SKM-1 (cell line): ENCODE measurements around the gene DSTN.
"Not testable (repeated sequence)": the region's sequence is repeated elsewhere in the genome, so short reads cannot be mapped to it uniquely, and the experiment has no call there.

Experiments
- DNase-seq: peaks from one replicate; lab custom pipeline; 2025; ENCODE audit not compliant: unreplicated experiment; lab: John Stamatoyannopoulos, UW

The DSTN gene

GRCh38 chr20:17648791-17649730 lies 79.2 kb downstream of the DSTN start:
- DNase-seq = no peak

DNA sequence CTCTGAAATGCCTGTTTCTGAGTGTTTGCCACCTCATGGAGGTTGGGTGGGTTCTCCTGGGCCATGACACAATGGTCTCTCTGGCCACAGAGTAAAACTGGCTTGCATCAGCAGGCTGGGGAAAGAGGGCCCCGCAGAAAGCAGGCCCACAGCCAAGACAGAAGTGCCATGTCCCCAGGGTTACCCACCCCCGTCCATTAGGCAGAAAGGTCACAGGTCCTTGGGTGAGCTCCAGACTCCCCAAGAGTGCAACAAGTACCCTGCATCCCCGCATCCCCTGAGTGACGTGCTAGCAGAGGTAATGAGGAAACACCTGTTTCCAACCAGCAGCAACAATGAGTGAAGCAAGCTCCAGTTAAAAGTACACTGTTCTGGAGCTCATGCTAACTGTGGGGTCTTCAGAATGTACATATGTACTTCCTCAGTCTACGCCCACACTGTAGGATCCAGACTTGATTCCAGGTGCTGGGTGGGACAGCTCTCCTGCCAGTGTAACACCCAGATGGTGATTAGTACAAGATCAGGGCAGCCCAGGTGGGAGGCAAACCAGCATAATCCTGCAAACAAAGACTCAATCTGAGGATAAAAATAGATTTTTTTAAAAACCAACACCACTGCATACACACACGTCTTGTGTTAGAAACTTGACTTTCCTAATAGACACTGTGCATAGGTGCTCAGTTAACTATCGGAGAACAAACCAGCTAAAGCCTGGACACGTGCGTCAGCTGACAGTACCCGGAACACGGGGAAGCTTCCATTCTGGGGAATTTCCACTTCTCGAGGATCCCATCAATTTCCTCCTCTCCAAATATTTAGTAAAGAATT lies 80.6 kb downstream of the DSTN start:
- no peak for DNase-seq

DNA sequence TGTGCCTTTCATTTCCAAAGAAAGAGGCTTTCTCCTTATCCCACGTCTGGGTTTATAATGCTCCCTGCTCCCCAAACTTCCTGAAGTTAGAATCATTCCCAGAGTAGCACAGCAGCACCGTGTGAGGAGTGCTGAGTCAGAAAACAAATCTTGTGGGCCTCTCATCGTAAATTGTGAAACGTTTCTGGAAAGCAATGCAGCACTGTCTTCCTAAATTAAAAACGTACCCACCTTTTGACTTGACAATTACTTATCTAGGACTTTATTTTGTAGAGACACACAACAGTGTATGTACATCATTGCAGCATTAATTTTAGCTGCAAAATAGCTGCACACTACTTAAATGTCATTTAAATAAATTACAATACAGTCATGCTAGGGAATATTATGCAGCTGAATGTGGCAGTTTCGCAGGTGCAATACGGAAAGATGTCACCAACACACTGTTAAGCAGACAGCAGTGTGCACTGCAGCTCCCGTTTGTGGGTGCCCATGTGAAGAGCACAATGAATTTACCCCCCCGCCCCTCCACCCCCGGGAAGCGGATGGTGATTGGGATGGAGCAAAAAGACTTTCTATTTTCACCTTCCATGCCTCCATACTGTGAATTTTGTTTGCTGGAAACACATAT lies 81.4 kb downstream of the DSTN start:
- no peak for DNase-seq

DNA sequence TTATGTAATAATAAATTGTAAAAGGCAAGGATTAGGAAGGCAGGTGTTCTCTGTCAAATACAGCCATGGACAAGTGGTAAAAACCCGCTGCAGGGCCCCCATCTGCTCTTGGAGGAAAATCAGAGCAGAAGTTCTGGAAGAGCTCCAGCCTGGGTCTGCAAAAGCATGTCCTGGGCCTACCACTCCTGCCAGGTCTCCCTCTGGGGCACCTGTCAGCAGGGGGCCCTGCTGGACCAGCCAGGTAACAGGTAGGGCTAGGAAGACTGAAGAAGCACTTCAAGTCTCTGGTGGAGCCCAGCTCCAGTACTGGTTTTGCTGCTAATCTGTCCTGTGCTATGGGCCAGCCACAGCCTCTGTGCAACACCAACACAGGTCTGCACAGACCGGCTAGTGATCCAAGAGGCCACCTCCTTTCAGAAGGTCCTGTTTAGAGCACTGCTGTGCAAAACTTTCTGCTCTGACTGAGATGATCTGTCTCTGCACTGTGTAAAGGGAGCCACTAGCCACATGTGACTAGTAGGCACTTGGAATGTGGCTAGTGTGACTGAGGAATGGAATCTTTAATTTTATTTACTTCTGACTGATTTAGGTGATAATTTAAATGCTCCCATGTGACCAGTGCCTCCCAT lies 82.0 kb downstream of the DSTN start:
- no peak for DNase-seq

DNA sequence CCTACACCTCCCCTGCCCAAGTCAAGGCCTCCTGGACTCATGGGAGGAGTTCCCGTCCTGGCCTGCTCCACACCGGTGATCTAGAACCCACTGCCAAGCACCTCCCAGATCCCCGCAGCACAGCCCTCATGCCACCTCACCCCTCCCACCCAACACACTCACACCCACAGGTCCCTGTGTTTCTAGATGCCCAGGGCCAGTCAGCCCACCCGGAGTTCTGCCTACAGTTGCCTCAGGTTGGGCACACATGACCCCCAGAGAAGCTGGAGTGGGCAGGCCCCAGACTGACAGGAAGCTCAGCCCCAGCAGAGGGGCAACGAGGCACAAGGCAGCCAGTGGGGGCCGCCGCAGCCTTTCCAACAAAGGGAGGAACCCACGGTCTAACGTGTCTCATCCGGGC lies 82.5 kb downstream of the DSTN start:
- DNase-seq = no peak

DNA sequence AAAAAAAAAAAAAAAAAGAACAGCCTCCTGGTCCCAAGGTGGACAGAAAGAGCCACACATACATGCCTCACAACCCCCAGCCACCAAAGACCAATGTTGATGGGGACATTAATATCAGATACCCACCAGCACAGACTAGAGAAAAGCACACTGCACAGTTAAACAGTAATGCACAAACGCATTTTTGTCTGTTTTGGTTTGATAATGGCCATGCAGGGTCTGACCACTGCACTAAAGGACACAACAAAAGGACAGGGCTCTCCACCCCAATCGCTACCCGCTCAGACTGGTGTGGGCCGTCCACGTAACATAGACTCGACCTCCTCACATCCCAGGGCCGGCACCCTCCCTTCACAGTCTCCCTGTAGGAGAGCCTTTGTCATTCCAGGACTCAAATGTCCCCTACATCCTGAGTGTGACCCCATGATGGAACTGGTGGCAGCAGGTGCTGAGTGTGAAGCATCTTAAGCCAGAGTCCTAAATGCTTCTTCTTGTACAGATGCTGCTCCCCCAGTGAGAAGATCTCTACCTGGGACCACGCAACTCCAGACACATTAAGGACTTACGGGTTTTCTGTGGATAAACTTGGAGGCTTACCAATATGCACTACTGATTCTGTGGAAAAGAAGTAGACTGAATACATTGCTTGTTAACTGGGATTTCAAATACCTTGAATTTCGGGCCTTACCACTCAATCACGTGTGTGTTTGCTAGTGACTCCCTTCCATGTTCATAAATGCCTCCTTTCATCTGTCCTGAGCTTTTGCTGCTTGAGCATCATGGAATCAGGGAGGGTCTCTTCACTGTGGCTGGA lies 84.2 kb downstream of the DSTN start:
- no peak for DNase-seq

GRCh38 chr20:17654649-17655285 lies 84.9 kb downstream of the DSTN start:
- DNase-seq = no peak

GRCh38 chr20:17655286-17655651 lies 85.4 kb downstream of the DSTN start:
- DNase-seq = no peak

DNA sequence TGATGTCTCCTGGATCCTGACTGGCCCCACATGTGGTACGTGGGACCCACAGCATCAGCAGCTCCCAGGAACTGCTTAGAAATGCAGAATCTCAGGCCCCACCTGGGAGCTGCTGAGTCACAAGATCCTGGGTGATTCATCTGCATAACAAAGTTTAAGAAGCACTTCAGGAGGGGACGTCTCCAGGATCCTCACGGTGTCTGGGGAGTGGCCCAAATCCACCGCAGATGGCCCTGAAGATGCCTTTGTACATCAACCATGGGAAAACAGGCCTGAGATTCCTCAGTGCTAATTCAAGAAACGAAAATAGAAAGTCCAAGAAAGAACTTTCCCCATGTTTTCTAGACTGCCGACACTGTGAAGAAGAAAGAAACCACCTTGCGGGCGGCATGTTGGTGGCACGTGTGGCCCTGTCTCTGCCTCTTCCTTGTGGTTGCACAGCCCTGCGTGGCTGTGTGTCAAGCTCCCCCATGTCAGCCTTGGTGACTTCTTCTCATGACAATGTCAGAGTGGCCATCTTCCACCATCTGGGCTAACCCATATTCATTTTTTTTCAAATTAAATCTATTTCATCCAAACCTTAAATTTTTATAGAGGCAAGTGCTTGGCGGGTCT lies 86.1 kb downstream of the DSTN start:
- no peak for DNase-seq

- DNase-seq = no peak
Measured at GRCh38 chr20:17657079-17657825, 87.4 kb downstream of the DSTN start.

- no peak for DNase-seq
Measured at GRCh38 chr20:17657898-17658647, 88.2 kb downstream of the DSTN start.

DNA sequence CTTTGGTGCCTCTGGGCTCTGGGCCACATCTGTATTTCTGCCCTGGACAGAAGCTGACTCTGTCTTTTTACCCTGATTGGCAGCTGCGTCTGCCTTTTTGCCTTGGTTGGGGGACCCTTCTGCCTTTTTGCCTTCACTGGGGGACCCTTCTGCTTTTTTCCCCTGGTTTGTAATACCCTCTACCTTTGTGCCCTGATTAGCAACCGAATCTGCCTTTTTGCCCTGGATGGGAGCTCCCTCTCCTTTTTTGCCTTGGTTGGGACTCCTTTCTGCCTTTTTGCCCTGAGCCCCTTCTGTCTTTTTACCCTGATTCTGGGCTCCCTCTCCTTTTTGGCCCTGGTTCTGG lies 88.7 kb downstream of the DSTN start:
- no peak for DNase-seq

DNA sequence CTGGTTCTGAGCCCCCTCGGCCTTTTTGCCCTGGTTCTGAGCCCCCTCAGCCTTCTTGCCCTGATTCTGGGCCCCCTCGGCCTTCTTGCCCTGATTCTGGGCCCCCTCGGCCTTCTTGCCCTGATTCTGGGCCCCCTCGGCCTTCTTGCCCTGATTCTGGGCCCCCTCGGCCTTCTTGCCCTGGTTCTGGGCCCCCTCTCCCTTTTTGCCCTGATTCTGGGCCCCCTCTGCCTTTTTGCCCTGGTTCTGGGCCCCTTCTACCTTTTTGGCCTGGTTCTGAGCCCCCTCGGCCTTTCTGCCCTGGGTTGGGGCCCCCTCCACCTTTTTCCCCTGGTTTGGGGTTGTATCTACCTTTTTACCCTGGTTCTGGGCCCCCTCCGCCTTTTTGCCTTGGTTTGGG lies 89.5 kb downstream of the DSTN start:
- not testable (repeated sequence) for DNase-seq
